NCI-H1105 treated with DMSO at 0.1 percent for 48 hours (cell line): ENCODE measurements around the gene INO80E.
"Not testable (repeated sequence)": the region's sequence is repeated elsewhere in the genome, so short reads cannot be mapped to it uniquely, and the experiment has no call there.

Source experiments
- DNase-seq: peaks from one replicate; lab custom pipeline; 2025; lab: John Stamatoyannopoulos, UW

The INO80E gene

GRCh38 chr16:30031477-30031918, 35.5 kb downstream of the INO80E start:
- DNase-seq = no peak

- DNase-seq = peak; percentile 80
Measured at GRCh38 chr16:30032083-30032819, 36.2 kb downstream of the INO80E start.

DNA sequence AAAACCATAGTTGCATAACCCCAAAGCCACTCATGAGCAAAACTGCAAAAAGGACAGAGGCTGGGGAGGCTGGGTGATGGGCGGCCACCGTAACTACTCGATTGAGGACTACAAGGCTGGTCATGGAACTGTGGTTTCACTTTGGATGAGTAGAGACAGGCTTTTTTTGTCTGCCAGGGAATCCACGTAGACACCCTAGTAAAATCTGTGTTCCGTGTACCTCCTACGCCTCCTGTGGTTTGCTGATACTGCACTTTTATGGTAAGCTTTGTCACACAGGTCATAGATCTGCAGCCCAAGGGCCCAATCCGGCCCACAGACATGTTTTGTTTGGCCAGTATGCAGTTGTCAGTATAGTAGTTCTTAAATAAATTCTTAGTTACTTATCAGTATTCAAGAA, 37.2 kb downstream of the INO80E start:
- no peak for DNase-seq

DNA sequence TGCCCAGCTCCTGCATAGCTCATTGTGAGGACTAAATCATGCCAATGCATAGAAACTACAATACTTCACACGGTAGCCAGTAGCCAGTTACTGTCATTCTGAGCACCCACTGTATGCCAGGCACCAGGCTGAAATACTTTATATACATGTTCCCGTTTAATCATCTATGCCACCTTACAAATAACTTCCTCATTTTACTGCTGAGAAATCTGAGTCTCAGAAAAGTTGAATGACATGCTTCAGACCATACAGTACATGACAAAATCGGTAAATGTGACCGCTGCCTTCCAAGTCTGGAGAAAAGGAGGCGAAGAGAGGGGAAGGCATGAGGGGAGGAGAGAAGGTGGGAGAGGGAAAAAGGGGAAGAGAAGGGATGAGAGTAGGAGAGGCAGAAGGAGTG, 44.2 kb downstream of the INO80E start:
- DNase-seq = no peak

GRCh38 chr16:30040690-30041089, 44.6 kb downstream of the INO80E start:
- DNase-seq = not testable (repeated sequence)

DNA sequence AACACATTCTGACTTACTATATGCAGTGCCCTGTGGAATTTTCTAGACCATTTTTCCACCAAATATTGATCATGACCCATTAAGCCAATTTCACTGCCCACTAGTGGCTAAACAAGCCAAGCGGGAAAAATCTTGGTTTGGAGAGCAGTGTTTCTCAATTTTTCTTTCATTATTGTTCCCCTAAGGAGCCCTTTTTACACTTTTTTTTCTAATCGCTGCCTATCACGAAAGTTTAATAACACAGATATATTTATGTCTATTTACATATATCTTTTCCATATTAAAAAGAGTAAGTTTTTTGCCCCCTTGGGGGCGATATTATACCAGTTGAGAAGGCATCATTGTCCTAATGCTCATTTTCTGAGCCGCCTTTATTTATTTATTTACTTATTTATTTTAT, 45.8 kb downstream of the INO80E start:
- DNase-seq = peak; percentile 14

- no peak for DNase-seq
Measured at GRCh38 chr16:30046178-30046577, 50.1 kb downstream of the INO80E start.

- no peak for DNase-seq
Measured at GRCh38 chr16:30046588-30046987, 50.5 kb downstream of the INO80E start.

DNA sequence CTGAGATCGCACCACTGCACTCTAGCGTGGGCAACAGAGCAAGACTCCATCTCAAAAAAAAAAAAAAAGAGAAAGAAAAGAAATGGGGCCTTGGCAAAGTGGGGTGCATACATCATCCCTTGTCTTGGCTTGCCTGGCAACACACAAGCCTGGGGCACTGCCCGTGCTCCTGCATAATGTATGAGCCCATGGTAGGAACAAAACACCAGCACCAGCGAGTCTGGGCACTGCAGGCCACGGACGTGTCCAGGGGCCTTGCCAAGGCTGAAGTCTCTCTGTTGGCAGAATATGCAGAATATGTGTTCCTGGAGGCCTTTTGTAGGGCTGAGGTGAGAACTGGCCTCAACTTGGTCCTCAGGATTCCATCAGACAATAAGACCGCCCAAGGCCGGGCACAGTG, 53.8 kb downstream of the INO80E start:
- no peak for DNase-seq

DNA sequence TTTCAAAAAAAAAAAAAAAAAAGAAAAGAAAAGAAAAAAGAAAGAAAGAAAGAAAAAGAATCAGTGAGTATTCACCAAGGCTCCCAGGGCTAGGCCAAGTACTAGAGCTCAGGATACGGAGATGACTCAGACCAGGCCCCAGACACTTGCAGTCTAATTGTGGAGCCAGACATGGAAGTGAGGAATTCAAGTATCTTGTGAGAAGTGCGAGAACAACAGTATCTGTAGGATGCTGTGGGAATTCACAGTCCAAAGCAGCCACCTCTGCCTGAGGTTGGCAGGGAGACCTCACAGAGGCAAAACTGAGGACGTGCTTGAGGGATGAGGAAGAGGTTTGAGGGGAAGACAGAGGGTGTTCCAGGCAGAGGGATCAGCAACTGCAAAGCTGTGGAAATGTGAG, 55.5 kb downstream of the INO80E start:
- DNase-seq = no peak

GRCh38 chr16:30052671-30053372, 56.8 kb downstream of the INO80E start:
- DNase-seq = peak; percentile 91

DNA sequence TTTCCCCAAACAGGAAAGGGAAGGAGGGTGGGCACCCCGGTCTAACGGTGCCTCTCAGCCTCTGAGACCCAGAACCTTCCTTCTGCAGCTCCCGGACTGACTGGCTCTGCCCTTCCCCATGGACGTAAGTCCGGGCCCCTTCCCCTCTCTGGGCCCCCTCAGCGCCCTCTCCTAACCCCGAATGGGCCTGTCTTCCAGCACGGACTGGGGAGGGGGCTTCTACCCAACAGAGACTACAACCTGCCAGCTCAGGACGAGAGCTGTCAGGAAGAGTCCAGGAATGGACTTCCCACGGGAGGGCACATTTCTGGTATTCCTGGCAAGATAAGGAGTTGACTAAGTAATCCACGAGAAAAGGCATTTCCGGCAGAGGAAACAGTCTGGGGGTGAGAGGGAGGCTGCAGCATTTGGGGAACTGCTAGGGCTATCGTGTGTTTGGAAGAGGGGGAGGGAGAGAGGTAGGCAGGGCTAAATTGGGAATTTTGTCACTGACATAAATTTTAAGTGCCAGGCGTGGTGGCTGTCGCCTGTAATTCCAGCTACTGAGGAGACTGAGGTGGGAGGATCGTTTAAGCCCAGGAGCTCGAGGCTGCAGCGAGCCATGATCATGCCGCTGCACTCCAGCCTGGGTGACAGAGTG, 57.5 kb downstream of the INO80E start:
- no peak for DNase-seq

DNA sequence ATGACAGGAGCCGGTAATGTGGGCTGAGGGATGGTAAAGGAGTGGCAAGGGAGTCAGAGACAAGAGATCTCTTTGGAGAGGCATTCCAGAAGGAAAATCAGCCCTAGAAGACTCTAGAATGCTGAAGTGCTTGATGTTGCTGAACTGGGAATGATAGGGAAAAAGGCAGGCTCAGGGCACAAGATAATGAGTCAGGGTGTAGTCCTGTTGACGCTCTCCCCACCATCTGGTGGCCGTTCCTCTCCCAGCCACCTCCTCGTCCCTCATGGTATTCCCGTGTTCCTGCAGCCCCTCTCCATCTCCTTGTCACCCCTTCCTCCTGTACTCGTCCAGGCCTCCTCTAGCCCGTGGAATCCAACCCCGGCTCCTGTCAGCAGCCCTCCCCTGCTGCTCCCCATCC, 58.4 kb downstream of the INO80E start:
- DNase-seq = no peak

- no peak for DNase-seq
Measured at GRCh38 chr16:30054959-30055553, 59.0 kb downstream of the INO80E start.
